RWPE1 (cell line): ENCODE measurements around the gene SLFN5.

Source experiments
- CTCF ChIA-PET: fragments of 350-600 bp; sonication (Branson Sonifier 250); formaldehyde crosslinking; extraction: SDS; loops from one replicate; lab custom pipeline; 2021; lab: Yijun Ruan, JAX
- POLR2A ChIA-PET: fragments of 400-600 bp; formaldehyde crosslinking; extraction: SDS; loops from one replicate; lab custom pipeline; 2020; ENCODE audit warnings: antibody characterized with exemption; ENCODE audit not compliant: low non-redundant PET; lab: Yijun Ruan, JAX
- DNase-seq: peaks from one replicate; pipeline ENCODE4 v3.0.0; 2012; ENCODE audit warnings: low spot score
- H3K27ac ChIP-seq: fragments of 450-650 bp; 2 replicates; pipeline ENCODE4 v1.5.1; 2017
- TF ChIP-seq, protein P1 (sequence below): fragments of 450-650 bp; conservative IDR thresholded peaks from 2 replicates; pipeline ENCODE4 v1.5.1; 2017; ENCODE audit warnings: low read depth, mild to moderate bottlenecking

The SLFN5 gene

DNA sequence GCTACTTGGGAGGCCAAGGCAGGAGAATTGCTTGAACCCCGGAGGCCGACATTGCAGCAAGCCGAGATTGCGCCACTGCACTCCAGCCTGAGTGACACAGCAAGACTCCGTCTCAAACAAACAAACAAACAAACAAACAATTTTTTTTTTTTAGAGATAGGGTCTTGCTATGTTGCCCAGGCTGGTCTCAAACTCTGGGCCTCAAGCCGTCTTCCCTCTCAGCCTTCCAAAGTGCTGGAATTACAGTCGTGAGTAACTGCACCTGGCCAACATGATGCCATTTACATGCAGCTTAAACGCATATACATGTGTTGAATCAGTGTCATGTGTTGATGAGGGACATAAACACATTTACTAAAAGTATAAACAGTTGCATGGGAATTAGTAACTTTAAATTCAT, 2.0 kb upstream of the SLFN5 start:
- ChIA-PET CTCF (no interaction called here), POLR2A (no interaction called here)
- DNase-seq: no peak
- H3K27ac ChIP-seq: no peak overlapping the region
- TF ChIP-seq, protein P1, sequence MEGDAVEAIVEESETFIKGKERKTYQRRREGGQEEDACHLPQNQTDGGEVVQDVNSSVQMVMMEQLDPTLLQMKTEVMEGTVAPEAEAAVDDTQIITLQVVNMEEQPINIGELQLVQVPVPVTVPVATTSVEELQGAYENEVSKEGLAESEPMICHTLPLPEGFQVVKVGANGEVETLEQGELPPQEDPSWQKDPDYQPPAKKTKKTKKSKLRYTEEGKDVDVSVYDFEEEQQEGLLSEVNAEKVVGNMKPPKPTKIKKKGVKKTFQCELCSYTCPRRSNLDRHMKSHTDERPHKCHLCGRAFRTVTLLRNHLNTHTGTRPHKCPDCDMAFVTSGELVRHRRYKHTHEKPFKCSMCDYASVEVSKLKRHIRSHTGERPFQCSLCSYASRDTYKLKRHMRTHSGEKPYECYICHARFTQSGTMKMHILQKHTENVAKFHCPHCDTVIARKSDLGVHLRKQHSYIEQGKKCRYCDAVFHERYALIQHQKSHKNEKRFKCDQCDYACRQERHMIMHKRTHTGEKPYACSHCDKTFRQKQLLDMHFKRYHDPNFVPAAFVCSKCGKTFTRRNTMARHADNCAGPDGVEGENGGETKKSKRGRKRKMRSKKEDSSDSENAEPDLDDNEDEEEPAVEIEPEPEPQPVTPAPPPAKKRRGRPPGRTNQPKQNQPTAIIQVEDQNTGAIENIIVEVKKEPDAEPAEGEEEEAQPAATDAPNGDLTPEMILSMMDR: no peak

DNA sequence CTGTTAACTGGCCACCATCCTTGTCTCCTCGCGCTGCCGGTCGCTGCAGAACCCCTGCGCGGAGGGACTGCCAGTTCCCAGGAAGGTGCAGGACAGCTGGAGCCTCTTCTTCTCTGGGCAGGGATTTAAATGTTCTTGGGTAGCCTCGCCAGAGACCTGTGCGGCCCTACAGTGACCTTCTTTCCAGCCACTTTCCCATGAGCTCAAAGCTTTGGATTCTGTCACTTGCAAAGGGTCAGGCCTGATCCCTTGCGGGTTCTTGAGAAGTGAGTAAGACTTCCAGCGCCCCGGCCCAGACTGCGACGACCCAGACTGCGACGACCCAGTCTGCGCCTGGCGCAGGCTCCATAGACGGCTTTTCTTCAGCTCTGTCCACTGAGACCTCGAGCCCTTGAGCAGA, 1.4 kb upstream of the SLFN5 start:
- ChIA-PET CTCF (no interaction called here), POLR2A (no interaction called here)
- DNase-seq: no peak
- TF ChIP-seq, protein P1: no peak
- peak overlapping the region; percentile 97 for H3K27ac ChIP-seq

DNA sequence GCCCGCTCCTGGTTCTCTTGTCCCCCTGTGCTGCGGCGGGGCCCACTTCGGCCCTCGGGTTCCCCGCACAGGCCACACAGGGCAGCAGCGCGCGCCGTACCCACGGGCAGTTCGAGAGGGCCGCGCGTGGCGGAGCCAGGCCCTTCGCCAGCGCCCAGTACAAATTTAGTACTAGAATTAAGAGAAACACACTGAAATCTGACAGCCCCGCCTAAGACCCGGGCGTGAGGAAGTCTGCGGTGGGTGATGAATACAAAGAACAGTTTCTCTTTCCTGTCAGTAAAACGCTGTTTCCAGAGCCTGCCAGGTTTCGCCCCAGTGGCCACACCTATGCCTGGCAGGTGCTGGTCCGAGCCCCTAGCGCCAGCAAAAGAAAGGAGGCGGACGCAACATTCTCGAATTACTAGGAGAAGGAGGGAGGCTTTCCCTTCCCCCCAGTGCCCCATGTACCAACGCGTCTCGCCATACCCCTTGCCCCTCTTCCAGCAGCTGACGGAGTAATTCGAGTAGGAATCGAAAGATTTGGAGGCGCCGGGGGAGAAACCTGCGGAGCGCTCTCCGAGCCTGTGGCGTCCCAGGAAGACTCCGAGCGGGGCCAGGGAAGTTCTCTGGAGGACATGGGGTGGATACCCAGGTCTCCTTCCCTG, 591 bp upstream of the SLFN5 start:
- H3K27ac ChIP-seq: peak overlapping the region; percentile 97
- TF ChIP-seq, protein P1: peak; percentile 59
- peak; percentile 91 for DNase-seq
- ChIA-PET POLR2A (interaction anchor here (1.3 kb wide), 1 partner anchor 15 kb away, joined by 7 read pairs; no protein-coding TSS in a partner anchor), CTCF (interaction anchor here (0.8 to 1.3 kb wide), 2 partner anchors 70 to 323 kb away, joined by 4 to 5 read pairs; no protein-coding TSS in a partner anchor)

DNA sequence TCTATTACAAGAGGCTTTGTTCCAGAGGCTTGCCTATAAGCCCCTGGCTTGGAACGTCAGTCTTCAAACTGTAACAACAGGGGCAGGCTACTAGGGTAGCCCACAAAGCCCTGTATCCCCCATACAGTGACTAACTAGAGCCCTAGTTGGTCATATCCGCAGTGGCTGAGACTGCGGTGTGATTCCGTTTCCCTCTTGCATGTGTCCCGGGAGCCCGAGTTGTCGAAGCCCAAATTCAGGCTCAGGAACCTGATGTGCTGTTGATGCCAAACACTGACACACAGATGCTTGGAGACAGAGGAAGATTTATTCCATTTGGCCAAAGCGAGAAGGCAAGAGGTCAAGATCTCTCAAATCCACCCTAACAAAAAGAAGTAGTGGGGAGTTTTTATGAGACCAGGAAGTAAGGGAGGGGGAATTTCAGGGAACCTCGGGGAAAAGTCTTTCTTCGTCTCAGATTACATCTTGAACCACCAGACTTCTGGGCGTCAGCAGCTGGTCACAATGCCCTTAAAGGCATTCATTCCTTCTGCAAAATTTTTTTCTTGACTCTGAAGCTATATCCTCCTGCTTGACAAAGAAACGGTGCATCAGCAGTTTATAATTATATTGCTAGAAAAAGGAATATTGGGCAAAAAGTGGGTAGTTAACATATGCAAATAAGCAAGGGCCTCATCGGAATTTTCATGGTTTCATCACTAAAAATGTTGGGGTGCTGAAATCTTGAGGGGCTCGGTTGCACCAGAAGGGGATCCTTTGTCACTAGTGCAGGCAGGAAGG, 879 bp downstream of the SLFN5 start:
- DNase-seq: peak; percentile 34

DNA sequence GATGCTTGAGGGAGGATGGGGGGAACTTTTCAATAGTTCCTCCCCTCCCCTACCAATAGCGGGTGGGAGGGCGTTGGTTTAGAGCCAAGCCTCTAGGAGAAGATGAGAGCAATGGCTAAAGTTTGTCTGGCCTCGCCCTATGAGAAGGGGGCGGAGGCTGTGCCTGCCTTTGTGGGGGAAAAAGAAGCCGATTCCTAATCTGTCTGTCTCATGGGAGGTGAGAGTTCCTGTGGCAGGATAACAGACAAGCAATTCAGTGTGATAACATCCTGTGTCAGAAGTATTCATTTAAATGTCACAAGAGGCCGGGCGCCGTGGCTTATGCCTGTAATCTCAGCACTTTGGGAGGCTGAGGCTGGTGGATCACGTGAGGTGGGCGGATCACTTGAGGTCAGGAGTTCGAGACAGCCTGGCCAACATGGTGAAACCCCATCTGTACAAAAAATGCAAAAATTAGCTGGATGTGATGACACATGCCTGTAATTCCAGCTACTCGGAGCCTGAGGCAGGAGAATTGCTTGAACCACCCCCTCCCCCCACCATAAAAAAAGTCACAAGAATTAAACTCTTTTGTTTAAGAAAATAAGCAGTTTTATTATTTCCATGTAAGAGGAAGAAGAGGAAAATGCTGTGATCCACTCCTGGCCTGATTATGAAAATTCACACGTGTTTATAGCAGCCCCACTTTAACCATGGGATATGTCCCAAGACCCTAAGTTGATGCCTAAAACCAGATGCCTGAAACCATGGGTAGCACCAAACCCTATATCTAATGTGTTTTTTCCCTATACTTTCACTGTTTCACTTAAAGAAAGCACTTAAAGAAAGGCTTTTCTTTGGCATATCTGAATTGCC, 1.7 kb downstream of the SLFN5 start:
- peak; percentile 71 for DNase-seq
- ChIA-PET POLR2A (interaction anchor here (1.0 kb wide), 1 partner anchor 13 kb away, joined by 3 read pairs; no protein-coding TSS in a partner anchor), CTCF (interaction anchor here (0.6 kb wide), 1 partner anchor 519 kb away, joined by 4 read pairs; no protein-coding TSS in a partner anchor)
- peak overlapping the region; percentile 97 for H3K27ac ChIP-seq
- TF ChIP-seq, protein P1: no peak

More for the DNA sequence above, 879 bp downstream of the SLFN5 start:
- POLR2A ChIA-PET: interaction anchor here (0.6 to 1.3 kb wide), 3 partner anchors 13 to 44 kb away, joined by 3 to 7 read pairs (median 3); no protein-coding TSS in a partner anchor
- H3K27ac ChIP-seq: peak overlapping the region; percentile 97
- TF ChIP-seq, protein P1: no peak
- CTCF ChIA-PET: no interaction called here

DNA sequence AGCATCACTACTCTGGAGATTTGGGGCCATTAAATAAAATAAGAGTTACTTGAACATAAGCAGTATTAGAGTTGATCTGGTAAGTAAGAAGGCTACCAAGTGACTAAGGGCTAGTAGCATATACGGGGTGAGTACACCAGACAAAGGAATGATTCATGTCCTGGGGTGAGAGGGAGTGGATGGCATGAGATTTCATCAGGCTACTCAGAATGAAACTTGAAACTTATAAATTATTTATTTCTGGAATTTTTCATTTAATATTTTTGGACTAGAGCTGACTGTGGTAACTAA, 2.3 kb downstream of the SLFN5 start:
- ChIA-PET CTCF (interaction anchor here (0.6 kb wide), 1 partner anchor 519 kb away, joined by 4 read pairs; no protein-coding TSS in a partner anchor), POLR2A (interaction anchor here (1.0 kb wide), 1 partner anchor 12 kb away, joined by 3 read pairs; no protein-coding TSS in a partner anchor)
- H3K27ac ChIP-seq: peak overlapping the region; percentile 97; the same call in 1 of the 2 replicates
- peak; percentile 82 for DNase-seq
- TF ChIP-seq, protein P1: no peak
